ENCODE data around the gene ANKFN1. TPM values are rescaled to one million over a fixed set of nuclear protein-coding genes. Genes with fewer than 3 reads are reported as not detected.
A peak's percentile ranks its signal among the peaks of the same experiment; 100 is the strongest.

Gene ANKFN1
- total RNA-seq, 1 donor from 2014 or later: not detected

GRCh38 chr17:56325313-56326000 is 172.2 kb downstream of the ANKFN1 start:
- no peak overlapping the region for H3K9ac ChIP-seq
- no peaks in the 10 kb centered on the region for H3K36me3 ChIP-seq
- peak; percentile 75 for DNase-seq (ENCODE audit: low spot score)
- no peak overlapping the region for H3K4me3 ChIP-seq
- H3K9me3 Mint-ChIP-seq: no peaks in the 10 kb centered on the region
- H3K36me3 Mint-ChIP-seq: no peaks in the 10 kb centered on the region
- H3K27ac Mint-ChIP-seq: no peak overlapping the region
- H4K20me1 ChIP-seq (ENCODE audit: low read depth): no peaks in the 10 kb centered on the region
- no peaks in the 10 kb centered on the region for H3K27me3 Mint-ChIP-seq (ENCODE audit: insufficient read depth, low read depth)
- no peaks in the 10 kb centered on the region for H3K9me3 ChIP-seq (ENCODE audit: low read depth)
- H3K4me1 ChIP-seq: peaks cover 39% of the 10 kb centered on the region
- H3F3A ChIP-seq (ENCODE audit: low read depth): peaks cover 13% of the 10 kb centered on the region
- no peak overlapping the region for H3K27ac ChIP-seq
- peaks cover 41% of the 10 kb centered on the region for H3K4me1 Mint-ChIP-seq
- peak overlapping the region; percentile 58 for H3K4me2 ChIP-seq
- no peaks in the 10 kb centered on the region for H3K27me3 ChIP-seq
- TF ChIP-seq, protein P1, sequence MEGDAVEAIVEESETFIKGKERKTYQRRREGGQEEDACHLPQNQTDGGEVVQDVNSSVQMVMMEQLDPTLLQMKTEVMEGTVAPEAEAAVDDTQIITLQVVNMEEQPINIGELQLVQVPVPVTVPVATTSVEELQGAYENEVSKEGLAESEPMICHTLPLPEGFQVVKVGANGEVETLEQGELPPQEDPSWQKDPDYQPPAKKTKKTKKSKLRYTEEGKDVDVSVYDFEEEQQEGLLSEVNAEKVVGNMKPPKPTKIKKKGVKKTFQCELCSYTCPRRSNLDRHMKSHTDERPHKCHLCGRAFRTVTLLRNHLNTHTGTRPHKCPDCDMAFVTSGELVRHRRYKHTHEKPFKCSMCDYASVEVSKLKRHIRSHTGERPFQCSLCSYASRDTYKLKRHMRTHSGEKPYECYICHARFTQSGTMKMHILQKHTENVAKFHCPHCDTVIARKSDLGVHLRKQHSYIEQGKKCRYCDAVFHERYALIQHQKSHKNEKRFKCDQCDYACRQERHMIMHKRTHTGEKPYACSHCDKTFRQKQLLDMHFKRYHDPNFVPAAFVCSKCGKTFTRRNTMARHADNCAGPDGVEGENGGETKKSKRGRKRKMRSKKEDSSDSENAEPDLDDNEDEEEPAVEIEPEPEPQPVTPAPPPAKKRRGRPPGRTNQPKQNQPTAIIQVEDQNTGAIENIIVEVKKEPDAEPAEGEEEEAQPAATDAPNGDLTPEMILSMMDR (IDR thresholded peaks at IDR 0.05): peak; percentile 9
- no peak for TF ChIP-seq EZH2 (IDR thresholded peaks at IDR 0.05)
- H3K79me2 ChIP-seq (ENCODE audit: low read depth): no peaks in the 10 kb centered on the region
- no peak overlapping the region for H3K4me3 Mint-ChIP-seq
- no peak overlapping the region for H2AFZ ChIP-seq (replicated peaks)

- H3K9me3 ChIP-seq (ENCODE audit: low read depth): no peaks in the 10 kb centered on the region
- H3K4me3 ChIP-seq: no peak overlapping the region
- Mint-ChIP-seq H3K27ac (no peak overlapping the region), H3K4me3 (no peak overlapping the region), H3K27me3 (ENCODE audit: insufficient read depth, low read depth) (no peaks in the 10 kb centered on the region), H3K36me3 (no peaks in the 10 kb centered on the region), H3K4me1 (peaks cover 35% of the 10 kb centered on the region), H3K9me3 (no peaks in the 10 kb centered on the region)
- TF ChIP-seq EZH2phosphoT487 (IDR thresholded peaks at IDR 0.05) (no peak), EZH2 (IDR thresholded peaks at IDR 0.05) (no peak)
- TF ChIP-seq, protein P1 (IDR thresholded peaks at IDR 0.05): no peak
- H2AFZ ChIP-seq (replicated peaks): no peak overlapping the region
- peak overlapping the region; percentile 58 for H3K4me2 ChIP-seq
- H3K27ac ChIP-seq: no peak overlapping the region
- DNase-seq (ENCODE audit: low spot score): no peak
- H4K20me1 ChIP-seq (ENCODE audit: low read depth): no peaks in the 10 kb centered on the region
- no peaks in the 10 kb centered on the region for H3K36me3 ChIP-seq
- H3K9ac ChIP-seq: no peak overlapping the region
- peaks cover 33% of the 10 kb centered on the region for H3K4me1 ChIP-seq
- H3K27me3 ChIP-seq: no peaks in the 10 kb centered on the region
- no peaks in the 10 kb centered on the region for H3K79me2 ChIP-seq (ENCODE audit: low read depth)
- peaks cover 8% of the 10 kb centered on the region for H3F3A ChIP-seq (ENCODE audit: low read depth)
Measured at GRCh38 chr17:56326001-56326359, 172.7 kb downstream of the ANKFN1 start.

DNA sequence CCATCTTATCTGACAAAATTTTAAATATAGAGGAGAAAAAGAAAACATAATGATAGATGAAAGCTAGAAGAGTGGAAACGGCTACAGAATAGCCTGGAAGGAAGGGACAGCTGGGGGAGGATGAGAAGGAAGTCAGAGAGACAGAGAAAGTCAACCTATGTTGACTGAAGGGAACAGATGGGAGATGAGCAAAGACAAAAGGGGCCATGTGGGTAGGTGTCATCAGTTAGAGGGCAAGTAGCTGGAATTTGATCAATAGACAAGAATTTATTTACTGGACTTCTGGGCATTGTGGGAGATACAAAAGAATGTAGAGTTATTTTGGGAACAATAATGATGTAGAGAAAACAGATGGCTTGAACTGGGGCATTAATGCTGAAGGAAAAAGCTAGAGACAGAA is 194.4 kb downstream of the ANKFN1 start:
- H3K9me3 ChIP-seq (ENCODE audit: low read depth): no peaks in the 10 kb centered on the region
- H3F3A ChIP-seq (ENCODE audit: low read depth): no peaks in the 10 kb centered on the region
- no peak for DNase-seq (ENCODE audit: low spot score)
- no peak overlapping the region for H3K27ac ChIP-seq
- H4K20me1 ChIP-seq (ENCODE audit: low read depth): no peaks in the 10 kb centered on the region
- no peak overlapping the region for H3K4me3 Mint-ChIP-seq
- no peak overlapping the region for H3K27ac Mint-ChIP-seq
- no peak overlapping the region for H3K4me3 ChIP-seq
- H3K4me2 ChIP-seq: no peak overlapping the region
- H3K9ac ChIP-seq: no peak overlapping the region
- TF ChIP-seq EZH2phosphoT487 (IDR thresholded peaks at IDR 0.05) (no peak), EZH2 (IDR thresholded peaks at IDR 0.05) (no peak)
- TF ChIP-seq, protein P1 (IDR thresholded peaks at IDR 0.05): no peak
- H3K36me3 ChIP-seq: no peaks in the 10 kb centered on the region
- H3K4me1 Mint-ChIP-seq: no peaks in the 10 kb centered on the region
- no peaks in the 10 kb centered on the region for H3K36me3 Mint-ChIP-seq
- H3K9me3 Mint-ChIP-seq: peaks cover 16% of the 10 kb centered on the region
- H3K27me3 ChIP-seq: no peaks in the 10 kb centered on the region
- no peaks in the 10 kb centered on the region for H3K79me2 ChIP-seq (ENCODE audit: low read depth)
- H3K4me1 ChIP-seq: no peaks in the 10 kb centered on the region
- H3K27me3 Mint-ChIP-seq (ENCODE audit: insufficient read depth, low read depth): peaks cover 2% of the 10 kb centered on the region
- no peak overlapping the region for H2AFZ ChIP-seq (replicated peaks)
